ENCODE data around the gene TMA16.

The TMA16 gene

GRCh38 chr4:163565226-163566135 is 71.0 kb downstream of the TMA16 start:
- no peak for DNase-seq

GRCh38 chr4:163566257-163566796 is 71.8 kb downstream of the TMA16 start:
- no peak for DNase-seq

GRCh38 chr4:163568843-163569242 is 74.4 kb downstream of the TMA16 start:
- no peak for DNase-seq

All from hematopoietic multipotent progenitor cell treated with erythropoietin and hydrocortisone succinate and interleukin-3 and kit ligand, for 6 days (in vitro differentiated cells).